Head of caudate nucleus (tissue), 42 donors: ENCODE data around the gene ASB4.
"Not testable (repeated sequence)": the region's sequence is repeated elsewhere in the genome, so short reads cannot be mapped to it uniquely, and the experiment has no call there.

Experiments
- DNase-seq, 42 donors: peaks; one replicate each; pipeline versions ENCODE4 v3.0.0 to v3.0.0-alpha.2; 2020 to 2021; ENCODE audit warnings: mixed read lengths in 7 of 42
- intact Hi-C: fragments of 100-400 bp; cut with DNase I; formaldehyde crosslinking; loops from one replicate; pipeline ENCODE4 v1.15.0; 2022

Gene ASB4

DNA sequence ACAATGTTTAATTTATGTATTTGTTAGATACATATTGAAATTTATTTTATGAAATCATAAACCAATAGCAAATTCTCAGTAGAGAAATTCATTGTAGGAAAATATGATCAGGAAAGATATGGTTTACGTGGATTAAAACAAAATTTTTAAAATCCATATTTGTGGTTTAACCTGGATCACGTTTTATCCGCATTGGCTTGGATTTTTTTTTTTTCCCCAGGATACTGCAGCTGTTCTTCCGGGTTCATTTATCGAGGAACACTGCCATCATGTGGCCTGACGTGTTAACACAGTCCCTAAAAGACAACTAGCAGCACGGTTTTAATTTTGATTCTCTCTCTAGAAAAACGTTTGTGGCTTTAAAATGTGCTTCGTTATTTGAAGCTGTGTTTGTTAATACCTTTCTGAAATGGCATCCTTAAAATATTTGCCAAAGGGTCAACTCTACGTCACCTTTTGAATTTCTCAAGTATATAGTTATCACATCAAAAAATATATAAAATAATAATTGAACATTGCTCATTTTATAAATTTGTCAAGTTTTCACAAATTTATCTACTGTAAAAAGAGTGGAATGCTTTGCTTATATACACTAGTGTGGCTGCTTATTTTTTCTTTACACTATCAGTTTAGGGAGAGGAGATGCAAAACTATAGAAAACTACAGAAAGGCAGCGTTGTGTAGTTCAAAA lies 8.7 kb upstream of the ASB4 start:
- DNase-seq = peak; percentile 30 to 90 (median 75)
- intact Hi-C loops = loop anchor here (10.0 kb wide), 1 partner anchor 272 kb away; no protein-coding TSS in a partner anchor

DNA sequence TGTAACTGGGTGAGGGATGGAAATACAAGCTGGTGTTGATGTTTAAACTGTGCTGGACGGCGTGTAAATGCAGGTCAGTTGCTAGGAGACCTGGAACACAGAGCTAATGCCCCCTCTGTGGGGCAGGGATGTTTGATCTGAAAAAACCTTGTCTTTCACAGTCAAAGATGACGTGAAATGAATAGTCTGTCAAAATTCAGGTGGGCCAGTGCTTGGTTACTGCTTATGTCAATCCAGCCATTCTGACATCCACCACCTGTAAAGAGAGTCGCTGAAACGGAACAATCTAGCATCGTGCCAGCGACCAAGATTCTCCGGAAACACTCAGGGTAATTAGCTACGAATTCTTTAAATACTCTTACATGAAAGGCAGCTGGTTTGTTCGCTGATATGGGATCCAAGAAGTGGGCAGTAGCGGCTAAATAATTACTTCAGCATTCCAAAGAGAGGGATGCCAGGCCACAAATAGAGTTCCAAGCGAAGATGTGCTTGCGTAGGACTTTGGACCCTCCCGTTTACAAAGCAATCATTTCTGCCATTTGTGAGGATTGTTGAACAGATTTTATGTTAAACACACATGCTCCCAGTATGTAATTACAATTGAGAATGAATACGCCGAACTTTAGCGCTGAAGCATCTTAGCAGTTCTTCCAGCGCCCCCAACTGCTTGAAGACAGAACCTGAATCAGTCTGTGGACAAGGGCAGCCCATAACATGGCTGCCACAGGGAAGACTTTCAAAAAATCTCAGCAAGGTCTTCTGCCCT lies 7.3 kb upstream of the ASB4 start:
- intact Hi-C loops = loop anchor here (10.0 kb wide), 1 partner anchor 274 kb away; no protein-coding TSS in a partner anchor
- DNase-seq = peak; percentile 20 to 86 (median 65)

GRCh38 chr7:95479992-95480624 lies 5.6 kb upstream of the ASB4 start:
- intact Hi-C loops = loop anchor here (5.0 to 10.0 kb wide), 2 partner anchors 123 to 275 kb away; no protein-coding TSS in a partner anchor
- DNase-seq = no peak

- no peak for DNase-seq
- intact Hi-C loops = loop anchor here (5.0 kb wide), 1 partner anchor 124 kb away; no protein-coding TSS in a partner anchor
Observed at GRCh38 chr7:95481271-95482165, 4.2 kb upstream of the ASB4 start.

GRCh38 chr7:95482424-95482823 lies 3.3 kb upstream of the ASB4 start:
- no peak for DNase-seq
- intact Hi-C loops = loop anchor here (5.0 kb wide), 1 partner anchor 125 kb away; no protein-coding TSS in a partner anchor

GRCh38 chr7:95490231-95490762 lies 4.6 kb downstream of the ASB4 start:
- no peak for DNase-seq
- intact Hi-C loops = no loop called here

DNA sequence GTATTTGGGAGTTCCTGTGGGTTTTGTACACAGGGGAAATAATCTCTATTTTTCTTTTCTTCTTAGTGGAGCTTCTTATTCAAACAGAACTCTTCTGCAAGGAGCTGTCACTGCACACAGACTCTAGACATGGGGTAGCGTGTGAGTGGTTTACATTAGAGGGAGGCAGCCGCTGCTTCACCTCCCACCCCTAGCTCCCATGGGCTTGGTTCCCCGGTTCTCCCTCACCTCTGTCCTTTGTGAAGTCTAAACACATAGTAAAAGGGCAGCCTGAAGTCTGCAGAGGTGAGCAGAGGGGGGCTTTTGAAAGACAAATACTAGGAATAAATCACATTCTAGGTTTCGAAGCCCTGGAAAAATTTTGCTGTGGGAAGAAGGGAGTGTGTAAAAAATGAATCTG lies 5.5 kb downstream of the ASB4 start:
- DNase-seq = no peak
- intact Hi-C loops = no loop called here

DNA sequence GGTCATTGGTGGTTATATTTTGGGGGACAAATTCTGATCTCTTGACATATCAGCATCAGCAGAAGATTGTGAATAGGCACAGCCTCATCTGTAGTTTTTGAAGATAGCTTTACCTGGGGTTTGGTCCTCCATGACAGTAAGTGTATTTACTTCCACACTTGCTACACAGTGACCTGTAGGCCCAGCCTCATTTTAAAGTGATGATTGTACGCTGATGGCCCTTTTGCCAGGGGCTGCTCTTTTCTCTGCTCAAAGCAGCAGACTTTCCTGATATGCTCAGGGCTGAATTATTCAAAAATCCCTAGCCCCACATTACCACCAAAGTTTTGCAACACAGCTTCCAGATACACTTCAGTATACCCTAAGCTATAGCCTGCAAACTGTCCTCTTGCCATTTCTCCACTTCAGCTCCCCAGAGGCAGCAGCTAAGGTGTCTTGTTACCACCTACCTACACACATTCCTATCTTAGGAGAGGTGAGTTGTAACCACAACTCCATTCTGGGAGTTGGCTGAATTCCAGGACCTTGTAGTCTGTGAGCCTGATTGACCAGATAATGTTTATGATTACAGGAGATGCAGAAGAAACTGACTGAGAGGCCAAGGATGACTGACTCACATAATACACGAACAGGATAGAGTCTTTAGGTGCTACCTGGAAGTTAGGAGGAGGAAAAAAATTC lies 6.0 kb downstream of the ASB4 start:
- no peak for DNase-seq
- intact Hi-C loops = no loop called here

DNA sequence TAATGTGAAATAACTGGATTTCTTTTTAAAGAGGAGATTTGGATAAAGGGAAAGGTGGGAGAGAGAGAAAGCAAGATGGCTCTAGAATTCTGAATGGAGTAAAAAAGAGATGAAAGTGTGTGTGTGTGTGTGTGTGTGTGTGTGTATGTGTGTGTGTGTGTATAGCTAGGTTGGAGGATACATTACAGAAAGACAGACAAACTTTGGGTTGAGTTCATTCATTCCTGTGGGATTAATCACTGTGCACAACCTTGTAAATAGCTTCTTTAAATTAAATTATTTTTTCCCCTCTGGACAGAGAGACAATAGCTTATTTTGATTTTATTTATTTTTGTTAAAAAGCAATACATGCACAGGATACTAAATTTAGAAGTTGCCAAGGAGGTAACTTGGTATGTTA lies 7.5 kb downstream of the ASB4 start:
- DNase-seq = no peak
- intact Hi-C loops = no loop called here

DNA sequence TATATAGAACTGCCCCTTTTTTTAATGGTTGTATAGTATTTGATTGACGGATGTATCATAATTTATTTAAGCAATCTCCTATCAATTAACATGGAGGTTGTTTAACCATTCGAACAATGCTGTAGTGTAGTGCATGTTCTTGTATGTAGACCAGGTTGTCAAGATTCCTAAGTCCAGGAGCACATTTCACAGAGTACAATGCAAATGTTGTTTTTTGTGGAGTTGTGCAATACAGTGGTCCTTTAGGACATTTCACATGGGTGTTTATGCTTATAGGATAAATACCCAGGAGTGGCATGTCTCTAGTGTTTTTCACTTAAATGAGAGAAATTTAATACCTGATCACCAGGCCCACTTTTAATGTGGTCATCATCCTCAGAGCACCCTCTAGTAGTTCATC lies 8.1 kb downstream of the ASB4 start:
- intact Hi-C loops = no loop called here
- no peak for DNase-seq

DNA sequence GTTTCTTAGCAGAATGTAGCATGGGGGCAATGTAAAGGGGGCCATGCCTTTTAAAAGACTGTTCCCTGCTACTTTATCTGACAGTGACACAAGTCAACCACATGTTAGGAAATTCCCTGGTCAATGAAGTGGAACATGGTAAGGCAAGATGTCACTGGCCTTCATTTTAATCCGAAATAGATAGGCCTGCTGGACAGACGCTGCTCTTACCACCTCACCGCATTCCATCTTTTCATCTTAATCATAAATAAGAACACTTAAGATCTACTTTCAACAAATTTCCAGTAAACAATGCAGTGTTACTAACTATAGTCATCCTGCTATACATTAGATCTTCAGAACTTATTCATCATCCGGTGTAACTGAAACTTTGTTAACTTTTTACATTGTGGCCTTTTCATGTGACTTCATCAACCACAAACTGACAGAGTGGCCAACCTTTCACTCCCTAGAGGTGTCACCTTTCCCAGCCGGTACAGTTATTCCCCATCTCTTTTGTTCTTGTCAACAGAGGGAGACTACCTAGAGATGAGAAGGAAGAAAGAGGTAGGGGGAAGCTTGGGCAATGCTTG lies 15.6 kb downstream of the ASB4 start:
- intact Hi-C loops = no loop called here
- DNase-seq = no peak

GRCh38 chr7:95502403-95502802 lies 16.7 kb downstream of the ASB4 start:
- intact Hi-C loops = no loop called here
- DNase-seq = no peak

DNA sequence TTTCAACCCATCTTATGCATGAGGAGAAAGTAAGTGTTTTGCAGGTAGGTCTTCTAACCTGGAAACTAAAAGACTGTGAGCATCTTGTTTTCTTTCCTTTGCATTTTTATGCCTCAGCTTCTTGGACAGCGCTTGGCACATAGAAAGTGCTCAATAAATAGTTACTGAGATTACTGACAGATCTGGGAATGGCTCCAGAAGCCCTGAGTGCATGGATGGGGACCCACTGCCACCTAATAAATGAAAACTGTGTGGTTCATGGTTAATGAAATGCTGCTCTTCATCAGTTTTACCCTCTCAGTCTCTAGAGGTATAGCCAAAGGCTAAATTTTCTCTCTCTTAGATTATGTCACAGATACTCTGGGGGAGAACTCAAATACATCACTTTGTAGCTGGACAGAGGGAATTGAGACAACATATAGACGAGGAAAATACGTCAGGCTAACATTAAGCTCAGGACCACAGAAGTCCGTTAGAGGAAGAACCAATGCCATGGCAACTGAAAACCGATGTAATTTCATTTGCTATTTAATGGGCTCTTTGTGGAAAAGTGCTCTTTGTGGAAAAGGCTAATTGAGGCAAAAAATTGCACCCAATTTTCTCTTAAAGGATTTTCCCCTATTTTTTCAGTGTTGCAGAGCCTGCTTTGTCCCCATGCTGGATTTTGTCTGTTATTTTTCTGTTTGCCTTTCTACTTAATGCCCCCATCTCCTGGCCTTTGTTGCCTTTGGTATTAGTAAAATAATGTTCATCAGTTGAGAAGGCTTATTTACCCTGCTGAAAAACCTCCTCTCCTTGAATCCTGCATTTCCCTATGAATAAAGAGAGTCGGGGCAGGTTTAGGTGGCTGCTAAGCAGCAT lies 17.8 kb downstream of the ASB4 start:
- intact Hi-C loops = no loop called here

DNA sequence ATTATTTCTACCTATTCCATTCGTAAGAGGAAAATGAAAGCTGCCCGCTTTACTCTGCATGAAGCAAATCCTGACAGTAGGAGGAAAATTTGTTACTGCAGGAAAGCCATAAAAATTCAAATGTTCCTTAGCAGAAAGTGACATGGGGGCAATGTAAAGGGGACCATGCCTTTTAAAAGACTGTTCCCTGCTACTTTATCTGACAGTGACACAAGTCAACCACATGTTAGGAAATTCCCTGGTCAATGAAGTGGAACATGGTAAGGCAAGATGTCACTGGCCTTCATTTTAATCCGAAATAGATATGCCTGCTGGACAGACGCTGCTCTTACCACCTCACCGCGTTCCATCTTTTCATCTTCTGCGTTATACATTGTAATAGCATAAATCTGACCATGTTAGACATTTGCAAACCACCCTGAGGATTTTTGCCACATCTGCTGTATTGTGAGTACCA lies 18.4 kb downstream of the ASB4 start:
- DNase-seq, intact Hi-C loops: not testable (repeated sequence)

More for the DNA sequence above, 17.8 kb downstream of the ASB4 start:
- no peak for DNase-seq

GRCh38 chr7:95508780-95509179 lies 23.0 kb downstream of the ASB4 start:
- no peak for DNase-seq
- intact Hi-C loops = no loop called here

DNA sequence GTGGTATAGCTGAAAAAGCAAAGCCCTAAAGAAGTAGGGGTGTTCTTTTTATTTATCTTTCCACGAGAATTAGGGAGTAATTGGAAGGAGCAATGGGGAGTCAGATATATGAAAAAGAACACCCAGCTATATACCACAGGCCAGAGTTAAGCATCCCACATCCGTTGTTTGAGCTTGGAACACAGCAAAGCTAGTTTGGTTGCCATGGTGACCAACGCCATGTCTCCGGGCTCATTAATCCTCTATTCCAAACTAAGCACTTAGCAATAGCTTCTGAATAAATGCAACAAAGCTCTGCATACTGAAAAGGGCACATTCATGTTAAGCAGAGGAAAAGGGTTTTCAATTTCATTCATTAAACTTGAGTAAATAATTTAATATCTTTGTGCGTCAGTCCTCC lies 23.5 kb downstream of the ASB4 start:
- intact Hi-C loops = no loop called here
- peak in 40 of 42 donors; percentile 28 to 88 (median 66) for DNase-seq
